ENCODE measurements around the gene UBA52.
A peak's percentile ranks its signal among the peaks of the same experiment; 100 is the strongest.

The UBA52 gene

GRCh38 chr19:18541258-18541991 is 30.2 kb upstream of the UBA52 start:
- TF ChIP-seq POLR2A (IDR thresholded peaks at IDR 0.05; ENCODE audit: low read depth, low read length), result no peak
- no peak for FAIRE-seq
- no peak for DNase-seq (ENCODE audit: insufficient read length, low spot score)

GRCh38 chr19:18541992-18542940 is 29.4 kb upstream of the UBA52 start:
- DNase-seq (ENCODE audit: insufficient read length, low spot score), result no peak
- TF ChIP-seq POLR2A (IDR thresholded peaks at IDR 0.05; ENCODE audit: low read depth, low read length), result no peak
- FAIRE-seq, result no peak

- no peak for FAIRE-seq
- no peak for TF ChIP-seq POLR2A (IDR thresholded peaks at IDR 0.05; ENCODE audit: low read depth, low read length)
- DNase-seq (ENCODE audit: insufficient read length, low spot score), result peak; percentile 95
Observed at GRCh38 chr19:18542941-18543813, 28.5 kb upstream of the UBA52 start, which contains the start of gene FKBP8. TSS of gene FKBP8 (minus strand) at chr19:18543573. CDS start at chr19:18541970, 1,603 bp downstream.

DNA sequence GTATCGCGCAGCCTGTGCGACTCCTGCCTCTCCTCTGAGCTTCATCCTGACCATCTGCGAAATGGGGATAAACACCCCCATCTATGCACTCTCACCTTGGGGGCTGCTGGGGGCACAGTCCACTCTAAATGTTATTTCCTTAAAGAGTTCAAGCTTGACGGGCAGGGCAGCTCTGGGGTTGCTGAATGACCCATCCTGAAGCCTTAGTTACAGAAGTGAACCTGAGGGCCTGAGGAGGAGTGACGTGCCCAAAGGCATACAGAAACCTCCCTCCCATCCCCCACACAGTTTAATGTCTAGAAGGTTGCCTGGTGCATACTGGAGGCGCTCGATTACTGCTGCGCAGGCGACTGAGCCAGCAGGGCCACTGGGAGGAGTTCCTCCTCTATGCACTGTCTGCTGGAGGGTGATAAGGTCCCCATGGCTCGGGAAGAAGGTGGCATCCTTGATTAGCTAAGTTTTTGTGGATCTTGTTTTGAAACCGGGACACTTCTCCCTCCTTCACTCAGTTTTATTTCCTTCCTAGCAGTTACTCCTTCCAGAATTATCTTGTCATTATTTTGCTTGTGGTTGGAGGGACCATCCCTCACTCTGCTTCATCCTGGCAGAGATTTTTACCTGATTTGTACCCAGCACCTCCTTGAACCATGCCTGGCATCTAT is 27.7 kb upstream of the UBA52 start:
- peak; percentile 78 for DNase-seq (ENCODE audit: insufficient read length, low spot score)
- peak; percentile 30 for FAIRE-seq
- TF ChIP-seq POLR2A (IDR thresholded peaks at IDR 0.05; ENCODE audit: low read depth, low read length), result no peak

DNA sequence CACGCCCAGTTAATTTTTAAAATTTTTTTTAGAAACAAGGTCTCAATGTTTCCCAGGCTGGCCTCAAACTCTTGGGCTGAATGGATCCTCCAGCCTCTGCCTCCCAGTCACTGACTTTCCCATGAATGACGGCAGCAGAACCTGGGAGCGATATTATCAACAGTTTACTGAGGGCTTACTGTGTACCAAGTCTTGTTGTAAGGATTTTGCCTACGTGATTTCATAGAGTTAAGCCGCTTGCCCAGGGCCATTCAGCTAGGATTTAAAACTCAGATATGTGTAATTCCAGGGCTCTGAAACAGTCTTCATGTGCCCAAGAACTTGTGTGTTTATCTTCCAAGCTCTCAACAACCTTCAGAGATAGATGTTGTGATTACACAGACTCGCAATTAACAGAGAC is 20.0 kb upstream of the UBA52 start:
- DNase-seq (ENCODE audit: insufficient read length, low spot score) (no peak), FAIRE-seq (no peak)
- TF ChIP-seq POLR2A (IDR thresholded peaks at IDR 0.05; ENCODE audit: low read depth, low read length), result no peak

DNA sequence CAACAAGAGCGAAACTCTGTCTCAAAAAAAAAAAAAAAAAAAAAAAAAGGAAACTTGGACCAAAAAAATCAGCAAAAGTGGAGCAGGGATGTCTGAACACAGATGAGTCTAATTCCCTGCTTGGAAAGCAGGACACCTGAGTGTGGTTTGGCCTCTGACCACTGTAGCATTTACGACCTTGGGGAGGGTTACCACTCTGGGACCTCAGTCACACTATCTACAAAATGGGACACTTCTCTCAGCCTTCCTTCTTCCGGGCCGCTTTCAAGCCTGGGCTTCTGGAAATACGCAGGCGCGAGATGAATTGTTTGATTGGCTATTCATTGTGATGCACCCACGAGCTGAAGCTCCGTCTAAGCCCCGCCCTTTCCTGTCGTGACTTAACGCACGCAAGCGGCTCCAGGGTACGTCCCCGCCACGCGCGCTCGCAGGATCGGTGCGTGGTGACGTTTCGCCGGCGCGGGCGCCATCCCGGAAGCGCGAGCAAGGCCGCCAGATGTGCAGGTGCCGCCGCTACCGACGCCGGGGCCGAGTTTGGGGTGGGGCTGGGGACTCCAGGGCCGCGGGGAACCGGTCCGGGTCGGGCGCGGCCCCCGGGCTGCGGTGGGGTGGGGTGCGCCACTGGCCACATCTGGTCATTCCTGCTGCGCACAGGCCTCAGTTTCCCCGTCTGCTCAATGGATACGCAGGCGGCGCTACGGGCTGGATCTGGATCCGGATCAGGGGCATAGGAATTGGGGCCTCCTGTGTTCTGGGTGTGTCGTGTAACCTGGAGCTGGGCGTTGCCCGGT is 14.1 kb upstream of the UBA52 start, which contains the start of gene KXD1:
Gene KXD1, plus strand, starts transcription at position 460 of the 791 bp plus-strand sequence. CDS start 4,187 bp downstream, outside the sequence.
- FAIRE-seq (peak; percentile 88), DNase-seq (ENCODE audit: insufficient read length, low spot score) (peak; percentile 96)
- TF ChIP-seq POLR2A (IDR thresholded peaks at IDR 0.05; ENCODE audit: low read depth, low read length), result peak; percentile 44; the same call in 1 of the 2 replicates

DNA sequence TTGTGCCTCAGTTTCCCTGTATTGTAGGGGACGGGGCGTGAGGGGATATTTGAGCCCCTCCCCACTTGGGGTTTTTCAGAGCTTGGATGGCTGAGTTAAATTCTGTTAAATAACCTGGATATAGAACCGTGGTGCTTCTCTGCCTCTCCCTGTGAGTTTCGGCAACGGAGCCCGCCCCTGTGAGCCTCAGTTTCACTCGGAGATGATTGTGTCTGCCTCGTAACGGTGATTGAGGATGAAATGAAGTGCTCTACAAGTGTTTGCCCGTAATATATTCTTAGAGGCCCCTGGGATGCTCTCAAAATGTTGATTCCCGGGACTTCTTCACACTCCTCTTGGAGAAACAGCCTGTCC is 13.5 kb upstream of the UBA52 start:
- DNase-seq (ENCODE audit: insufficient read length, low spot score), result no peak
- FAIRE-seq, result no peak

GRCh38 chr19:18558604-18559003 is 13.1 kb upstream of the UBA52 start:
- no peak for FAIRE-seq
- DNase-seq (ENCODE audit: insufficient read length, low spot score), result no peak
- no peak for TF ChIP-seq POLR2A (IDR thresholded peaks at IDR 0.05; ENCODE audit: low read depth, low read length)

More for the DNA sequence above, 13.5 kb upstream of the UBA52 start:
- TF ChIP-seq POLR2A (IDR thresholded peaks at IDR 0.05; ENCODE audit: low read depth, low read length), result no peak

DNA sequence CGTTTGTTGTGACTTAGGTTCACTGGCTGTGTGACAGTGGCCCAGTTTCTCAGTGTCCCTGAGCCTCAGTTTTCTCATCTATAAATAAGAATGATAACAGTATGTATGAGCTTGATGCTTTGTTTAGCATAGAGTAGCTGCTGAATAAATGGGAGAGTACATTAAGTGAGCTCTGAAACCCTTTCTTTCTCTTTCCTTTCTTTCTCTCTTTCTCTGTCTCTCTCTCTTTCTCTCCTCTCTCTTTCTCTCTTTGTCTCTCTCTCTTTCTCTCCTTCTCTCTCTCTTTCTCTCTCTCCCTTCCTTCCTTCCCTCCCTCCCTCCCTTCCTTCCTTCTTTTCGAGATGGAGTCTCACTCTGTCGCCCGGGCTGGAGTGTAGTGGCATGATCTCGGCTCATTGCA is 12.0 kb upstream of the UBA52 start:
- FAIRE-seq (no peak), DNase-seq (ENCODE audit: insufficient read length, low spot score) (no peak)
- TF ChIP-seq POLR2A (IDR thresholded peaks at IDR 0.05; ENCODE audit: low read depth, low read length), result no peak

DNA sequence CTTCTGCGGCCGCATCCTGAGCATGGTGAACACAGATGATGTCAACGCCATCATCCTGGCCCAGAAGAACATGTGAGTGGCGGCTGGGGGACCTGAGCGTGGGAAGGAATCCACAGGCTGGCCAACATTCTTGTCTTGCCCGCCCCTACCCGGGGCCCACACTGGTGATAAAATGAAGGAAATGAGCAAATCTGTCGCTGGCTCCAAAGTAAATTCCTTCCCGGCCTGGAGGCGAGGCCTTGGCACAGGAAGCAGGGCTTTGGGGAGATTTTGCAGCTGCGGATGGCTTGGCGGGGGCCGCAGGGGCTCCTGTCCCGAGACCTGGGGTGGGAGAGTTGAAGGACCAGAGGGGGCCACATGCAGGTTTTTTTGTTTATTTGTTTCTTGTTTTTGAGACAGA is 9.6 kb upstream of the UBA52 start:
- no peak for TF ChIP-seq POLR2A (IDR thresholded peaks at IDR 0.05; ENCODE audit: low read depth, low read length)
- FAIRE-seq (no peak), DNase-seq (ENCODE audit: insufficient read length, low spot score) (no peak)

DNA sequence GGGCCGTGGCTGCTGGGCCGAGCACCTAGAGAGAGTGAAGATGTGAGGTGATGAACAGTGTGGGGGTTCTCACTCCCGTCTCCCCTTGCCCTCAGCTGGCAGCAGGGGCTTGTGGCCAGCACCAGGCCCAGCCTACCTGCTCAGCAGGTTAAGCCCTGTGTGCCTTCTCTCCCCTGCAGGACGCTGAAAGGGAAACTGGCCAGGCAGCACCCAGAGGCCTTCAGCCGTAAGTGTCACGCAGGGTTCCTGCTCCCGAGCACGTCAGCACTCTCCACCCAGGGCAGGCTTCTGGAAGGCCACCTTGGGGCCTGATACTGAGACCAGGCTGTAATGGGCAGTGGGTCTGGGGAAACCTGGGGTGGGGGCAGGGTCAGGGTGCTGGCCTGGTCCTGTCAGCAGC is 4.7 kb upstream of the UBA52 start:
- DNase-seq (ENCODE audit: insufficient read length, low spot score) (no peak), FAIRE-seq (no peak)
- TF ChIP-seq POLR2A (IDR thresholded peaks at IDR 0.05; ENCODE audit: low read depth, low read length), result no peak

- no peak for TF ChIP-seq POLR2A (IDR thresholded peaks at IDR 0.05; ENCODE audit: low read depth, low read length)
- FAIRE-seq (no peak), DNase-seq (ENCODE audit: insufficient read length, low spot score) (no peak)
Observed at GRCh38 chr19:18568367-18568766, 3.3 kb upstream of the UBA52 start.
